Ecto neural progenitor cell (in vitro differentiated cells): ENCODE results near the gene UGT2A2.

Experiments used
- DNase-seq: peaks from one replicate; pipeline ENCODE4 v3.0.0-alpha.2; 2018; ENCODE audit warnings: low spot score

Gene UGT2A2

DNA sequence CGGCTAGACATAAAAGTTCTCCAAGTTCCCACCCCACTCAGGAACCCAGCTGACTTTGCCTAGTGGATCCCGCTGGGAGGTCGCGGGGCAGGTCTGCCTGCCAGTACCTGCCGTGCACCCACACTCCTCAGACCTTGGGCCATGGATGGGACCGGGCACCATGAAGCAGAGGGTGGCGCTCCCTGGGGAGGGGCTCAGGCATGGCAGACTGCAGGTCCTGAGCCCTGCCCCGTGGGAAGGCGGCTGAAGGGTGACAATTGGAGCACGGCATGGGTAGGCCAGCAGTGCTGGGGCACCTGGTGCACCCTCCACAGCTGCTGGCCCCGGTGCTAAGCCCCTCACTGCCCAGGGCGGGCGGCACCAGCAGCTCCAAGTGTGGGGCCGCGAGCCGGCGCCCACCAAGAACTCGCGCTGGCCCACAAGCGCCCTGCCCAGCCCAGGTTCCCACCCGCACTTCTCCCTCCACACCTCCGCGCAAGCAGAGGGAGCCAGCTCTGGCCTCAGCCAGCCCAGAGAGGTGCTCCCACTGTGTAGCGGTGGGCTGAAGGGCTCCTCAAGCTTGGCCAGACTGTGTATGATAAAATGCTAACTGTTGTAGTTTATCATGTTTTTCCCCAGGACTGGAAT, 63.1 kb downstream of the UGT2A2 start:
- DNase-seq, result no peak

DNA sequence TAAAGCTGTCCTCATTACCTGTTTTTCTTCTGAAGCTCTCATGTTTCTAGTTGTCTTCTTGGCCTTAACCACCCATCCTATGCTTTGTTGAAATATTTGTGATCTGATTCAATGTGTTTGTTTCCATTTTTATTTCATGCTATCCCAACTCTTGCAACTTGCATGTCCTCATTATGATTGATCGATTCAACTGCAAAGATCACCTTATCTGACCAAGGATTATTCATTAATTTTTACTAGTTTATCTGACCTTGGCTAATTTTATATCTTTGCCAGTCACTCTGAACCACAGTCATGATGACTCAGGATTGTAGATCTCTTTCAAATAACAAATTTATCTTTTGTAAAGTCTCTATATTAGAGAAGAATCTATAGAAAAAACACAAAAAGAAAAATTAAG, 70.7 kb downstream of the UGT2A2 start:
- no peak for DNase-seq

DNA sequence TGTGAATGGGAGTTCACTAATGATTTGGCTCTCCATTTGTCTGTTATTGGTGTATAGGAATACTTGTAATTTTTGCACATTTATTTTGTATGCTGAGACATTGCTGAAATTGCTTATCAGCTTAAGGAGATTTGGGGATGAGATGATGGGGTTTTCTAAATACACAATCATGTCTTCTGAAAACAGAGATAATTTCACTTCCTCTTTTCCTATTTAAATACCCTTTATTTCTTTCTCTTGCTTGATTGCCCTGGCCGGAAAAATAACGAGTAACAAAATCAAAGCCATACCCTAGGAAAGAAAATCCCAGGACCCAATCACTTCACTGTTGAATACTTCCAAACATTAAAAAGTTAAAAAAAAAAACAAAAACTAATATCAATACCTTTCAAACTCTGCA, 76.0 kb downstream of the UGT2A2 start:
- DNase-seq, result no peak

DNA sequence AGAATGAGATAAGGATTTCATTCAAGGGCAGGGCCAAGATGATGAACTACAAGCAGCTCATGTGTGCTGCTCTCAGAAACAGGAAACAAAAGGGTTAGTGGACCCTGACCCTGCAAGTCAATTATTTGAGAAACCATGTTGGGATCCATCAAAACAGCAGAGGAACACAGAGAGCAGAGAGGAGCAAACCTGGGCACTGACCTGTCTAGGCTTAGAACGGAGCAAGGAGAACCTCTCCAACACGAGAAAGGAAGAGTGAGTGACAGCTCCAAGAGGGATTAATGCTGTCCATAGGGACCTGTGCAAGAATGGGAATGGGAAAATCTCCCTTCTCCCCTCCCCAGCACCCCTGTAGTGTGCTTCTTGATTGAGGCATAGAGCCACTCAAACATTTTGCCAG, 89.8 kb downstream of the UGT2A2 start:
- DNase-seq, result no peak

DNA sequence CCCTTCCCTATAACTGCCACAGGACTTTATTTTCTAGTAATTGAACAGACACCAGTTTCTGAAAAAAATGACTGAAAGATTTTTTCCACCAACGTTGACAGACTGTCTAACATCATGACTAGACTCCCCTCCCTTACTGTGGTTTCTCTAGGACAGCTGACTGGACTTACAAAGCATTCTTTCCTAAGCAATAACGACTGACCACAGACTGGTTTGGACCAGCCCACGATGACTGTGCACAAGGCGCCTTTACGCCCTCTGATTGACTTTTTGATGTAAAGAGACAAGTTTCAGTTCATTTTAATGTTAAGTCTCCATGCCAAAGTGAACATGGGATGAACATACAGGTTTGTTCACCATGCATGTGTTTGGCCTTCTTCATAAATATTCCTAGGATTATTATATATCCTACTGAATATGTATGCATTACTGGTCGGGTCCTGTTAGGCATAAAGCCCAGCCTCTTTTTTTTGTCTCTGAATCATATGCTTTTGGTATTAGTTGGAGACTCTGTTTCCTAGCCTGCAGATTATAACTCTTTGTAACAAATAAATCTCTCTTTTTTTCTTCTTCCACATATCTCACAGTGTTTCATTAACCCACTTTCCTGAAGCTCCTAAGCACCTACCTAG, 93.2 kb downstream of the UGT2A2 start:
- no peak for DNase-seq
